CD4-positive, alpha-beta T cell treated with Interleukin-1 beta for 1 hour (primary cell): ENCODE measurements around the gene BRI3BP.
"Not testable (repeated sequence)": the region's sequence is repeated elsewhere in the genome, so short reads cannot be mapped to it uniquely, and the experiment has no call there.

Experiments used
- DNase-seq, 2 donors: peaks; one replicate each; pipeline ENCODE4 v3.0.0-alpha.2; 2020 to 2022

Gene BRI3BP

GRCh38 chr12:124975276-124975675 lies 18.2 kb upstream of the BRI3BP start:
- no peak for DNase-seq

GRCh38 chr12:124976999-124977398 lies 16.4 kb upstream of the BRI3BP start:
- no peak for DNase-seq

DNA sequence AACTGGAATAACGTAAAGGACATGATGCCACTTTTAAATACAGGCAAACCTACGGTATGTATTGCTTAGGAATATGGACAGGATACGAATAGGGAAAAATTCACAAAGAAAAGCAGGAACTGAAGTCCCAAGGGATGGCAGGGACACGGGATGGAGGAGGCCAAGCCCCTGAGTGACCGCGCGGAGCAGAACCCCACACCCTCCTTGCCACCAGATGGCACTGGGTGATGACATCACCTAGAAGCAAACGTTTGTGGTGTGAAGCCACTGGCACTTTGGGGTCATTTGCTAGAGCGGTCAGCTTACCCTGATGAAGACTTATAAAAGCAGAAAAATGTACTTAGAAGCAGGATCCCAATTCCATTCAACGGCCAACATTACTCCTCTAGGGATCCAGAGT lies 13.9 kb upstream of the BRI3BP start:
- DNase-seq = no peak

DNA sequence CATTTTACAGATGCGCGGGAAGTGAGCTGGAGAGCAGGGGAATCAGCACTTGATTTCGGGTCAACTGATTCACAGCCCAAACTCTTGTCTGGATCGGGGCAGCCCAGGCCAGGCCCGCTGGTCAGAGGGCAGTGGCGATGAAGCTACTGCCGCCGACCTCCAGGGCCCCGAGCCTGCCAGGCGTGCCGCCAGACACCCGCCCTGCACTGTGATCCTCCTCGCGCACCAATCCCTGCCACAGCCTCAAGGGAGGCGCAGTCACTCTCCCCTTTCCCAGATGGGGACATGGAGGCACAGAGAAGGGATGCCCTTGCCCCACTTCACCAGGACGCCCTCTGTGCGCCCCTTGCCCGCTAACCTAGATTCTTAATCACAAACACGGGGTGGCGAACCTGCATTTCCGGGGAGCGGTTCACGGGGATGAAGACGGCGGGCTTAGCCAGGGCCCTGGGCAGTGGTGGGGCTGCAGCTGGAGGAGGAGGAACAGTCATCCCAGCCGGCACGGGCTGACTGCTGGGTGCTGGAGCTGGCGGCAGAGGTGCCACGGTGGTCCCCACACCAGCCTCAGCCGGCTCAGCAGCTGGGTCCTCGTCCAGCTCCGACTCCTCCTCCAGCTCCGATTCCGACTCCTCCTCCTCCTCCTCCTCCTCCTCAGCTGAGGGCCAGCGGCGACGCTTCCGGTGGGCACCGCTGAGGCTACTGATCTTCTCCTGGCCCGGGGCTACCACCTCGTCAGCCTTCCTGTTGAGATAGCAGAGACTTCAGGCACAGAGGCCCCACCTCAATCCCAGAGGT lies 13.2 kb upstream of the BRI3BP start:
- DNase-seq = no peak

DNA sequence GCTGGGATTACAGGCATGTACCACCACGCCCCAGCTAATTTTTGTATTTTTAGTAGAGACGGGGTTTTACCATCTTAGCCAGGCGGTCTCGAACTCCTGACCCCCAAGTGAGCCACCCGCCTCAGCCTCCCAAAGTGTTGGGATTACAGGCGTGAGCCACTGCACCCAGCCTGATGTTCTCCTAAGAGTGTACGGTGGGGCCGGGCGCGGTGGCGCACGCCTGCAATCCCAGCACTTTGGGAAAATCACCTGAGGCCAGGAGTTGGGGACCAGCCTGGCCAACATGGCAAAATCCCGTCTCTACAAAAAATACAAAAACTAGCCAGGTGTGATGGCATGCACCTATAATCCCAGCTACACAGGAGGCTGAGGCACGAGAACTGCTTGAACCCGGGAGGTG lies 6.6 kb upstream of the BRI3BP start:
- not testable (repeated sequence) for DNase-seq

GRCh38 chr12:124992874-124993625 lies 395 bp upstream of the BRI3BP start:
- DNase-seq = peak; percentile 84 to 87

- peak in 1 of 2 donors; percentile 42 for DNase-seq
Measured at GRCh38 chr12:124994437-124994975, 1.1 kb downstream of the BRI3BP start.

- no peak for DNase-seq
Measured at GRCh38 chr12:124995200-124995961, 1.9 kb downstream of the BRI3BP start.

DNA sequence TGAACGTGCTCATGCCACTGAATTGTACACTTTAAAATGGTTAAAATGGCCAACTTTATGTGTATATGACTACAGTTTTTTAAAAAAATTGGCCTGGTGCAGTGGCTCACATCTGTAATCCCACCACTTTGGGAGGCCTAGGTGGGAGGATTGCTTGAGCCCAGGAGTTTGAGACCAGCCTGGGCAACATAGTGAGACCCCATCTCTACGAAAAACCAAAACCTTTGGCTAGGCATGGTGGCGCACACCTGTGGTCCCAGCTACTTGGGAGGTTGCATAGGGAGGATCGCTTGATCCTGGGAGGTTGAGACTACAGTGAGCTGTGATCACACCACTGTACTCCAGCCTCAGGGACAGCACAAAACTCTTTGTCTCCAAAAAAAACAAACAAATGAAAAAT lies 5.3 kb downstream of the BRI3BP start:
- DNase-seq = no peak

- no peak for DNase-seq
Measured at GRCh38 chr12:125001636-125002035, 8.2 kb downstream of the BRI3BP start.

DNA sequence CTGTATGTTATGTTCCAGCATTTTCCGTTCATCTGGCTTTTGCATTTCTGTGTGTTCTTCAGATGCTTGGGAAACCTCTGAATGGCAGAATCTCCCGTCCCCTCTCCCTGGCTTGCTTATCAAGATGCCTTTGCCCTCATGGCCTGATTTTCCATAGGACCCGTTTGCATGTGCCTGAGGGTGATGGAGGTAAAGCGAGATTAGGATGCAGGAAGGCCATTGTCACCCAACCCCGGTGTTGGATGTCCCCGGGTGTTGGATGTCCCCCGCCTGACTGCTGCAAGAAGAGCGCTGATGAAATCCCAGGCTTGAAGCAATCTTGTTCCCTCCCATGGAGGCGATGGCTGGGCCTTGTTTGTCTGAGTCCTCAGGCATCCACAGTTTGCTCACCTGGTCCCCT lies 9.6 kb downstream of the BRI3BP start:
- DNase-seq = no peak

DNA sequence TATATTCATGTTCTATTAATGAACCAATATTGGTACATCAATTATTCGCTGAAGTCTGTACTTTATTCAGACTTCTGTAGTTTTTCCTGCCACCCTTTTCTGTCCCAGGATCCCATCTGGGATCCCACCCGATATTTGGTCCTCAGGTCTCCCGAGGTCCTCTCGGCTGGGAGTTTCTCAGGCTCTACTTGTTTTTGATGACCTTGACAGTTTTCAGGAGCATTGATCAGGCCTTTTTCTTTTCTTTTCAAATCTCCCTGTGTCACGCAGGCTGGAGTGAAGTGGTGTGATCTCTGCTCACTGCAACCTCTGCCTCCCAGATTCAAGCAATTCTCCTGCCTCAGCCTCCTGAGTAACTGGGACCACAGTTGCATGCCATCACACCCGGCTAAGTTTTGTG lies 11.2 kb downstream of the BRI3BP start:
- no peak for DNase-seq

GRCh38 chr12:125005652-125006051 lies 12.2 kb downstream of the BRI3BP start:
- no peak for DNase-seq

GRCh38 chr12:125006365-125006764 lies 12.9 kb downstream of the BRI3BP start:
- DNase-seq = no peak

GRCh38 chr12:125013816-125014442 lies 20.5 kb downstream of the BRI3BP start:
- no peak for DNase-seq

- no peak for DNase-seq
Measured at GRCh38 chr12:125014526-125014925, 21.1 kb downstream of the BRI3BP start.

GRCh38 chr12:125015680-125016310 lies 22.4 kb downstream of the BRI3BP start:
- no peak for DNase-seq

DNA sequence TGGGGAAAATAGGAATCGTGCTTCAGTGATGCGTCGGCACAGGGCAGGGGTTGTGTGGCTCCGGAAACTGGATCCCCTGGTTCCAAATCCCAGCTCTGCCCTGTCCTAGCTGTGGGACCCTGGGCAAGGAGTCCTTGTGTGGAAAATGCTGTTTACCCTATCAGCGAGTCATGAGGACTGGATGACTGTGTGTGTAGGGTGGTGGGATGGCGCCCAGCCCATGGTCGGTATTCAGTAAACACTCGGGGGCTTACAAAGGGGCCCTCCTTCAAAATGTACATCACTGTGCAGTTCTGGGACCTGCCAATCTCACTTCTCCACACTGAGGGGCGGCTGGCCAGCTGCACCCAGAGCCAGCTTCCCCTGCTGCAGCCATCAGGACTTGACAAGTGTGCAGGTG lies 24.4 kb downstream of the BRI3BP start:
- no peak for DNase-seq

- DNase-seq = no peak
Measured at GRCh38 chr12:125018356-125018755, 24.9 kb downstream of the BRI3BP start.

- DNase-seq = no peak
Measured at GRCh38 chr12:125021096-125021495, 27.7 kb downstream of the BRI3BP start.

DNA sequence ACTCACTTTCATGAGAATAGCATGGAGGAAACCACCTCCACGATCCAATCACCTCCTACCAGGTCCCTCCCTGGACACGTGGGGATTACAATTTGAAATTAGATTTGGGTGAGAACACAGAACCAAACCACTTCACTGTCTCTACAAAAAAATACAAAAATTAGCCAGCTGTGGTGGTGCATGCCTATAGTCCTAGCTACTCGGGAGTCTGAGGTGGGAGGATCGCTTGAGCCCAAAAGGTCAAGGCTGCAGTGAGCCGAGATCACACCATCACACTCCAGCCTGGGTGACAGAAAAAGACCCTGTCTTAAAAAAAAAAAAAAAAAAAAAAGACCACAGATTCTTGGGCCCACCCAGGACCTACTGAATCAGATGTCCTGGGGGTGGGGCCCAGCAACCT lies 28.3 kb downstream of the BRI3BP start:
- no peak for DNase-seq

DNA sequence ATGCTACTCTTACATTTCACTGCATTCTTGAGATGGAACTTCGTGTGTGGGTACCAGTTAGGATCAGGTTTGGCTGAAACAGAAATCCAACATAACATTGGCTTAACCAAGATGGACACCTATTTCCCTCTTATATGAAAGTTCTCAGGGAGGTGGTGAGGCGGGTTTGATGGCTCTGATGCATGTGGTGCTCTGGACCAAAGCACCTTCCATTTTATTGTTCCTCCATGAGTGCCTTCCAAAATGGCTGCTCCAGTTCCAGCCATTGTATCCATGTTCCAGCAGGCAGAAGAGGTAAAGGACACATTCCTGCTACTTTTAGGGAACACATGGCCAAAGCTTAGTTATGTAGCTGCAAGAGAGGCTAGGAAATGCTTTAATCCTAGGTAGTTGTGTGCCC lies 29.6 kb downstream of the BRI3BP start:
- no peak for DNase-seq
